HL-60 (cell line): Measurements from ENCODE around the gene SNRNP70.

ENCODE experiments used
- GABPA ChIP-seq: IDR thresholded peaks from 2 replicates; pipeline ENCODE4 v1.6.1; 2012; ENCODE audit warnings: low read depth
- SPI1 ChIP-seq: IDR thresholded peaks from 2 replicates; pipeline ENCODE4 v1.6.1; 2012; ENCODE audit warnings: low read depth, mild to moderate bottlenecking, borderline replicate concordance
- TF ChIP-seq, protein P1 (sequence below): IDR thresholded peaks from one replicate; pipeline ENCODE4 v1.5.1; 2011; ENCODE audit warnings: low read length, control low read depth, inconsistent platforms; ENCODE audit not compliant: insufficient read depth
- TF ChIP-seq, protein P2 (sequence below): IDR thresholded peaks from 2 replicates; pipeline ENCODE4 v1.6.1; 2012; ENCODE audit warnings: low read depth; ENCODE audit not compliant: insufficient replicate concordance

DNA sequence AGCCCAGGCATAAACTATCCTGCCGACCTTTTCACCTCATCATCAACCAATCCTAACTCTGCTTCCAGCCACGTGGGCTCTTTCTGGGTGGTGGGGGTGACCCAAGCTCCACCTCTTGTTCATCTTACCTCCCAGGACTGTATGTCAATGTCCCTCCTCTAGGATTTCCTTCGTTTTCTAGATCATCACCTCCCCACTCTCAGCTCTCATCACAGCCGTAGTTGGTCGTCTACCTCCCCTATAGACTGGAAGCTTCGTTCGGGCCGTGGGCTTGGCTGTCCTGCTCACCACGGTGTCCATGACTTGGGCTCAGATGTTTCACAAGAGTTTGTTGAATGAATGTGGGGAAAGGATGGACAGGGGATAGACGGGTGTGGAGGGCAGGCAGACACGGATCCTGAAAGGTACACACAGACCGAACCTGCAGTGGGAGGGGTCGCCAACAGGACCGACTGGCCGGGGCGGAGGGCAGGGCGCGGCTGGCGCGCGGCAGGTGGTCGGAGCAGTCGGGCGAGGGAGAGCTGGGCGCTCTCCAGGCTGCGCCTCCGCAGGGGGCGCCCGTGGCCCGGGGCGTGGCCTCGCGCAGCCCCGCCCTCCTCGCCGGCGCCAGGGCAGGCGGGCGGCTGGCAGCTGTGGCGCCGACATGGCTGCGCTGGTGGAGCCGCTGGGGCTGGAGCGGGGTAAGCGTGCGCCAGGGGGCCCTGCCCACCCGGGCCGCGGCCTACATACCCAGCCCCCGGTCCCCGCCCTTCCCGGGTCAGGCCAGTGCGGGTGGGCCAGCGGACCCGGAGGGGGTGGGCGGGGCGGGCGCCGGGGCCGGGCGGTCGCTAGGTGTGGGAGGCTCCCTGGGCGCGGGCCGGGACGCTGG lies 28.7 kb downstream of the SNRNP70 start, which contains the start of gene LIN7B:
- TF ChIP-seq, protein P1, sequence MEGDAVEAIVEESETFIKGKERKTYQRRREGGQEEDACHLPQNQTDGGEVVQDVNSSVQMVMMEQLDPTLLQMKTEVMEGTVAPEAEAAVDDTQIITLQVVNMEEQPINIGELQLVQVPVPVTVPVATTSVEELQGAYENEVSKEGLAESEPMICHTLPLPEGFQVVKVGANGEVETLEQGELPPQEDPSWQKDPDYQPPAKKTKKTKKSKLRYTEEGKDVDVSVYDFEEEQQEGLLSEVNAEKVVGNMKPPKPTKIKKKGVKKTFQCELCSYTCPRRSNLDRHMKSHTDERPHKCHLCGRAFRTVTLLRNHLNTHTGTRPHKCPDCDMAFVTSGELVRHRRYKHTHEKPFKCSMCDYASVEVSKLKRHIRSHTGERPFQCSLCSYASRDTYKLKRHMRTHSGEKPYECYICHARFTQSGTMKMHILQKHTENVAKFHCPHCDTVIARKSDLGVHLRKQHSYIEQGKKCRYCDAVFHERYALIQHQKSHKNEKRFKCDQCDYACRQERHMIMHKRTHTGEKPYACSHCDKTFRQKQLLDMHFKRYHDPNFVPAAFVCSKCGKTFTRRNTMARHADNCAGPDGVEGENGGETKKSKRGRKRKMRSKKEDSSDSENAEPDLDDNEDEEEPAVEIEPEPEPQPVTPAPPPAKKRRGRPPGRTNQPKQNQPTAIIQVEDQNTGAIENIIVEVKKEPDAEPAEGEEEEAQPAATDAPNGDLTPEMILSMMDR, result peak; percentile 26
- TF ChIP-seq SPI1, result no peak
- TF ChIP-seq, protein P2, sequence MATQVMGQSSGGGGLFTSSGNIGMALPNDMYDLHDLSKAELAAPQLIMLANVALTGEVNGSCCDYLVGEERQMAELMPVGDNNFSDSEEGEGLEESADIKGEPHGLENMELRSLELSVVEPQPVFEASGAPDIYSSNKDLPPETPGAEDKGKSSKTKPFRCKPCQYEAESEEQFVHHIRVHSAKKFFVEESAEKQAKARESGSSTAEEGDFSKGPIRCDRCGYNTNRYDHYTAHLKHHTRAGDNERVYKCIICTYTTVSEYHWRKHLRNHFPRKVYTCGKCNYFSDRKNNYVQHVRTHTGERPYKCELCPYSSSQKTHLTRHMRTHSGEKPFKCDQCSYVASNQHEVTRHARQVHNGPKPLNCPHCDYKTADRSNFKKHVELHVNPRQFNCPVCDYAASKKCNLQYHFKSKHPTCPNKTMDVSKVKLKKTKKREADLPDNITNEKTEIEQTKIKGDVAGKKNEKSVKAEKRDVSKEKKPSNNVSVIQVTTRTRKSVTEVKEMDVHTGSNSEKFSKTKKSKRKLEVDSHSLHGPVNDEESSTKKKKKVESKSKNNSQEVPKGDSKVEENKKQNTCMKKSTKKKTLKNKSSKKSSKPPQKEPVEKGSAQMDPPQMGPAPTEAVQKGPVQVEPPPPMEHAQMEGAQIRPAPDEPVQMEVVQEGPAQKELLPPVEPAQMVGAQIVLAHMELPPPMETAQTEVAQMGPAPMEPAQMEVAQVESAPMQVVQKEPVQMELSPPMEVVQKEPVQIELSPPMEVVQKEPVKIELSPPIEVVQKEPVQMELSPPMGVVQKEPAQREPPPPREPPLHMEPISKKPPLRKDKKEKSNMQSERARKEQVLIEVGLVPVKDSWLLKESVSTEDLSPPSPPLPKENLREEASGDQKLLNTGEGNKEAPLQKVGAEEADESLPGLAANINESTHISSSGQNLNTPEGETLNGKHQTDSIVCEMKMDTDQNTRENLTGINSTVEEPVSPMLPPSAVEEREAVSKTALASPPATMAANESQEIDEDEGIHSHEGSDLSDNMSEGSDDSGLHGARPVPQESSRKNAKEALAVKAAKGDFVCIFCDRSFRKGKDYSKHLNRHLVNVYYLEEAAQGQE, result no peak
- TF ChIP-seq GABPA, result no peak
